GM12874 (cell line): ENCODE measurements around the gene RAB10.

Experiments
- CTCF ChIP-seq: IDR thresholded peaks from 2 replicates; pipeline ENCODE4 v1.5.1; 2011; ENCODE audit warnings: low read depth, mild to moderate bottlenecking, control low read depth, low read length, moderate library complexity; ENCODE audit not compliant: insufficient read depth

RAB10 gene

DNA sequence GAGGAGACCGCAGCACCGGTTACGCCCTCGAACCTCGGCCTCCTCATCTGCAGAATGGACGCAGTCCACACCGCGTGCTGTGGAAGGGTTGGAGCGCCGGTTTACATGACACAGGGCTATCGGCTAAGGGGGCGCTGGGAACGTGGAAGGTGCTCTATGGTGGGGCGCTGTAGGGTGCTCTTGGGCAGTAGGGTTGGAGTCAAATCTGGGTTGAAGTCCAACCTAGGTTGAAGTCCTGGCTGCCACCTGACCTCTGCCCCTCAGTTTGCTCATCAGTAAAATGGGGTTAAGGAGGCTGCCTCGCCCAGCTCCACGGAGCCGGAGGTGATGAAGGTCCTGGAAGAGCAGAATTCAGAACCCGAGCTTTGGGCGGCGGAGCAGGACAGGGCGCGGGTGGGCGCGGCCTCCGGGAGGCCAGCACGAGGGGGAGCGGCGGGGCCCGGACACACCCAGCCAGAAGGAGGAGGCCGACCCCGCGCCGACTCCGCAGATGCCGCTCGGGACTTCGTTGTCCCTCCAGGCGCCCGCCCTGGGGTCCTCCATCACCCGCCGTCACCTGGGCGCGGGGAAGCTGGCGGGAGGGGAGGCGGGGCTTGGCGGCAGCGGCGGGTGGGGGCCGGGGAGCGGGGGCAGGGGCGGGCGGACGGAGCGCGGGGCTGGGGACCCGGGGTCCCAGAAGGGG, 138.4 kb downstream of the RAB10 start:
- no peak for TF ChIP-seq CTCF

- no peak for TF ChIP-seq CTCF
Observed at GRCh38 chr2:26172871-26173775, 139.2 kb downstream of the RAB10 start, which contains the start of gene GAREM2. Gene GAREM2, plus strand, starts transcription at chr2:26173088. Its CDS starts 133 bp downstream, at chr2:26173221.

DNA sequence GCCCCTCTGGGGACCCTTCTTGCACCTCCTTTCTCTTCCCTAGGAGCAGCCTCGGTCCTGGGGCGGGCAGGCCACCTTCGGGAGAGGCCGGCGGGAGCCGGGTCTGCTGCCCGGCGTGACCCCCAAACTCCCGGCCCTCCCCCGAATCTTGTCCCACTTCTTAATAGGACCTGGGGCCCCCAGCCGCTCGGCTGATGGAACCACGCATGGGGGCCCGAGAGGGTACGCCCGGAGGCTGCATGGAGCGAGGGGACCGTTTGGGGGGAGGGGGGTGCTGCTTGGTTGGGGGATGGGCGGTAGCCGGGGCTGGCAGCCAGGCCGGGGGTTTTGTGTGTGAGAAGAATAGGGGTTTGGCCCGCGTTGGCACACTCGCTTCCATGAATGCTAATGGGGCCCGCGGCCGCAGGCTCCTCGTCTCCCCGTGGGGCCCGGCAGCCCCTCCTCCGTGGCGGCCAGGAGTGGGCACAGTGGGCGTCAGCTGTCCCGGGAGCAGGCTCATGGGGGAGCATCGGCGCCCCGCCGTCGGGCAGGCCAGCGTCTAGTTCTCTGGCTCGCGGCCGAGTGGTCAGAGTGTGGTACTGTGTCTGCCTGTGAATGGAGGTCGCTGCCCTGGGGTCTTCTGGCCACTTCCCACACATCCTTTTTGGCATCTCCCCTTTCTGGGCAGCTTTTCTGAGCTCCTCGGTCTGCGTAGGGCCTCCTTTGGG, 140.0 kb downstream of the RAB10 start:
- TF ChIP-seq CTCF: no peak

DNA sequence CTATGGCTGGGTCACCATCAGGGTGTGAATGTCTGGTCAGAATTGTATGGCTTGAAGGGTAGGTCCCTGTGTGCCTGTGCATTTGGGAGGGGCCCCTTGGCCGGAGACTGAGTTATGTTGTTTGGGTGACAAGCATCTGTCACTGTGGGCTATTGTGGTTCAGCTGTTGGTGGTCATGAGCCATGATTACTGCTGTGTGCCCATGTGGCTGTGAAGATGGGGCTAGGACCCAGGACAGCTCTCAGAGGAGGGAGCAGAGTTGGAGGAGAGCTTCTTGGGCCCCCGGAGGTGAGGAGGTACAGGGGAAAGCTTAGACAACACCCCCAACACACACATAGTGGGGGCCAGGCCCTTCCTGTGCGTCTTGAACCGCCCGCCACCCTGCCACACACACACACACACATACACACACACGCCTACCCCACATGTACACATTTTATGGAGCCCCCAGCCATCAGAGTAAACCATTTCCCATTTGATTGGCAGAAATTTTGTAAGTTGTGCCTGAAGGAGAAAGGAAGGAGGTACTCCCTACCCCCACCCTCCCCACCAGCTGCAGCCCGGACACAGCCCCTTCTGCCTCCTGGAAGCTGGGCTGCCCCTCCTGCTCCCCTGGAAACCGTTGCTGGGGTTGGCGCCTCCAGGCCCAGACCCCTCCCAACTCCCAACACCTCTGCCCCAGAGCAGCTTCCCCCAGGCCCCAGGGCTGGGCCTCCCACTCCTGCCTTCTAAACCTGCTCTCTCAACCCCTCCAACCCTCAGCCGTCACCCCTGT, 141.0 kb downstream of the RAB10 start:
- TF ChIP-seq CTCF: no peak

- no peak for TF ChIP-seq CTCF
Observed at GRCh38 chr2:26175466-26176278, 141.8 kb downstream of the RAB10 start.

GRCh38 chr2:26176279-26176615, 142.4 kb downstream of the RAB10 start:
- no peak for TF ChIP-seq CTCF
